Measurements from ENCODE around the gene C2.

Gene C2

GRCh38 chr6:31899215-31899614, 28.3 kb upstream of the C2 start (continued):
- TF ChIP-seq PATZ1 (CRISPR knock-in tag; IDR thresholded peaks at IDR 0.05; ENCODE audit: borderline replicate concordance) (no peak), TOX (CRISPR knock-in tag; IDR thresholded peaks at IDR 0.05; ENCODE audit: borderline replicate concordance) (no peak), ZNF8 (CRISPR knock-in tag; IDR thresholded peaks at IDR 0.05) (no peak), BACH2 (CRISPR knock-in tag; IDR thresholded peaks at IDR 0.05; ENCODE audit: borderline replicate concordance) (no peak)

GRCh38 chr6:31899882-31900722, 27.4 kb upstream of the C2 start:
- TF ChIP-seq PPARA (CRISPR knock-in tag; IDR thresholded peaks at IDR 0.05; ENCODE audit: borderline replicate concordance) = no peak
- TF ChIP-seq ZNF565 (CRISPR knock-in tag; conservative IDR thresholded peaks at IDR 0.05; ENCODE audit: low read depth) = no peak
- TF ChIP-seq ARNTL (CRISPR knock-in tag; IDR thresholded peaks at IDR 0.05; ENCODE audit: borderline replicate concordance, low read depth) = no peak
- TF ChIP-seq ZFP3 (CRISPR knock-in tag; IDR thresholded peaks at IDR 0.05) = no peak
- no peak for TF ChIP-seq TSHZ2 (CRISPR knock-in tag; IDR thresholded peaks at IDR 0.05)
- no peak for TF ChIP-seq OSR1 (CRISPR knock-in tag; IDR thresholded peaks at IDR 0.05)
- TF ChIP-seq SNAI2 (CRISPR knock-in tag; IDR thresholded peaks at IDR 0.05) = no peak
- no peak for TF ChIP-seq TOX (CRISPR knock-in tag; IDR thresholded peaks at IDR 0.05; ENCODE audit: borderline replicate concordance)
- TF ChIP-seq RARB (CRISPR knock-in tag; IDR thresholded peaks at IDR 0.05) = no peak
- no peak for TF ChIP-seq ISL1 (CRISPR knock-in tag; IDR thresholded peaks at IDR 0.05)
- no peak for TF ChIP-seq ESRRG (CRISPR knock-in tag; IDR thresholded peaks at IDR 0.05)
- TF ChIP-seq ZFP30 (CRISPR knock-in tag; IDR thresholded peaks at IDR 0.05) = no peak
- no peak for TF ChIP-seq GLIS3 (CRISPR knock-in tag; IDR thresholded peaks at IDR 0.05)
- no peak for TF ChIP-seq CSDC2 (CRISPR knock-in tag; IDR thresholded peaks at IDR 0.05)
- no peak for TF ChIP-seq ZNF70 (CRISPR knock-in tag; IDR thresholded peaks at IDR 0.05)
- TF ChIP-seq TCF4 (CRISPR knock-in tag; IDR thresholded peaks at IDR 0.05; ENCODE audit: borderline replicate concordance) = no peak
- TF ChIP-seq CREB5 (CRISPR knock-in tag; IDR thresholded peaks at IDR 0.05; ENCODE audit: low read depth) = no peak
- TF ChIP-seq CSRNP3 (CRISPR knock-in tag; IDR thresholded peaks at IDR 0.05) = no peak
- no peak for ATAC-seq

GRCh38 chr6:31900917-31901414, 26.6 kb upstream of the C2 start:
- ATAC-seq = no peak
- TF ChIP-seq ZC3H10 (CRISPR knock-in tag; IDR thresholded peaks at IDR 0.05) (no peak), CREB5 (CRISPR knock-in tag; IDR thresholded peaks at IDR 0.05; ENCODE audit: low read depth) (no peak), CSRNP3 (CRISPR knock-in tag; IDR thresholded peaks at IDR 0.05) (no peak), ZFP30 (CRISPR knock-in tag; IDR thresholded peaks at IDR 0.05) (no peak), TOX (CRISPR knock-in tag; IDR thresholded peaks at IDR 0.05; ENCODE audit: borderline replicate concordance) (no peak), TSHZ2 (CRISPR knock-in tag; IDR thresholded peaks at IDR 0.05) (no peak), PPARA (CRISPR knock-in tag; IDR thresholded peaks at IDR 0.05; ENCODE audit: borderline replicate concordance) (no peak), ARNTL (CRISPR knock-in tag; IDR thresholded peaks at IDR 0.05; ENCODE audit: borderline replicate concordance, low read depth) (no peak), GLIS3 (CRISPR knock-in tag; IDR thresholded peaks at IDR 0.05) (no peak)

All from SK-N-SH treated with all-trans-retinoic acid at 6 μM for 48 hours (cell line).